ENCODE measurements around the gene KRT28. TPM values are rescaled to one million over a fixed set of nuclear protein-coding genes. Genes with fewer than 3 reads are reported as not detected.
"Not testable (repeated sequence)": the region's sequence is repeated elsewhere in the genome, so short reads cannot be mapped to it uniquely, and the experiment has no call there.

The KRT28 gene
- total and polyA plus RNA-seq, 4 donors = not detected

DNA sequence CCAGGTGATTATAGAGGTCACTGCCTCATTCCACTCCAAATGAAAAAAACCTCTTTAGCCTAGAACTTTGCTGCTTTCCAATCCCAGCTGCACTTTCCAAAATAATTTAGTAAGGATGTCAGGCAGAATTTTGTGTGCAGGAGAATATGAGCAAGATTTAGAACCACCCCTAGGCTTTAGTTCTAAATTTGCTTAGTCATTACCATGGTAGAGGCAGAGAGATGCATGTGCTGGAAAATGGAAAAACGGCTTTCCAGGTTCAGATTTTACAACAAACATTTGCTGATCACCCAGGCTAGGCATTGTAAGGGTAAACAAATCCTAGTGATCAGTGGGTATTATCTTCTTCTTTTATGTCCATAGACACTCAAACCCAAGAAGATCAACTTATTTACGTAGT is 34.1 kb downstream of the KRT28 start:
- peaks cover 2% of the 10 kb centered on the region for H3K27me3 ChIP-seq (ENCODE audit: control insufficient read depth, insufficient read depth, low read length)
- H3K9me3 ChIP-seq (ENCODE audit: control insufficient read depth, insufficient read depth, low read length) = peaks cover 3% of the 10 kb centered on the region
- no CpG with 5 or more reads among the region's 2 CpGs for WGBS (ENCODE audit: insufficient coverage)
- H3K27ac ChIP-seq (ENCODE audit: low read depth, low read length) = no peak overlapping the region
- H3K36me3 ChIP-seq (ENCODE audit: control insufficient read depth, insufficient read depth, low read length) = no peaks in the 10 kb centered on the region
- DNase-seq (ENCODE audit: low read depth in 4 of 6, low spot score in 6 of 6) = no peak
- no peaks in the 10 kb centered on the region for H3K4me1 ChIP-seq (ENCODE audit: control insufficient read depth, insufficient read depth, low read length)
- no peak overlapping the region for H3K4me3 ChIP-seq (ENCODE audit: low read depth, low read length)

GRCh38 chr17:40763752-40764151 is 36.0 kb downstream of the KRT28 start:
- DNase-seq (ENCODE audit: low read depth in 4 of 6, low spot score in 6 of 6) = no peak
- WGBS (ENCODE audit: insufficient coverage) = no CpG with 5 or more reads among the region's 1 CpG
- Histone ChIP-seq H3K9me3 (ENCODE audit: control insufficient read depth, insufficient read depth, low read length) (peaks cover 9% of the 10 kb centered on the region), H3K4me1 (ENCODE audit: control insufficient read depth, insufficient read depth, low read length) (no peaks in the 10 kb centered on the region), H3K27me3 (ENCODE audit: control insufficient read depth, insufficient read depth, low read length) (no peaks in the 10 kb centered on the region), H3K4me3 (ENCODE audit: low read depth, low read length) (no peak overlapping the region), H3K36me3 (ENCODE audit: control insufficient read depth, insufficient read depth, low read length) (no peaks in the 10 kb centered on the region), H3K27ac (ENCODE audit: low read depth, low read length) (no peak overlapping the region)

- Histone ChIP-seq H3K9me3 (ENCODE audit: control insufficient read depth, insufficient read depth, low read length) (peaks cover 9% of the 10 kb centered on the region), H3K36me3 (ENCODE audit: control insufficient read depth, insufficient read depth, low read length) (no peaks in the 10 kb centered on the region), H3K27me3 (ENCODE audit: control insufficient read depth, insufficient read depth, low read length) (no peaks in the 10 kb centered on the region), H3K4me1 (ENCODE audit: control insufficient read depth, insufficient read depth, low read length) (no peaks in the 10 kb centered on the region), H3K4me3 (ENCODE audit: low read depth, low read length) (no peak overlapping the region), H3K27ac (ENCODE audit: low read depth, low read length) (no peak overlapping the region)
- DNase-seq (ENCODE audit: low read depth in 4 of 6, low spot score in 6 of 6) = no peak
- WGBS (ENCODE audit: insufficient coverage) = no CpG with 5 or more reads among the region's 1 CpG
These were observed 39.4 kb downstream of the KRT28 start for GRCh38 chr17:40760105-40761016.

DNA sequence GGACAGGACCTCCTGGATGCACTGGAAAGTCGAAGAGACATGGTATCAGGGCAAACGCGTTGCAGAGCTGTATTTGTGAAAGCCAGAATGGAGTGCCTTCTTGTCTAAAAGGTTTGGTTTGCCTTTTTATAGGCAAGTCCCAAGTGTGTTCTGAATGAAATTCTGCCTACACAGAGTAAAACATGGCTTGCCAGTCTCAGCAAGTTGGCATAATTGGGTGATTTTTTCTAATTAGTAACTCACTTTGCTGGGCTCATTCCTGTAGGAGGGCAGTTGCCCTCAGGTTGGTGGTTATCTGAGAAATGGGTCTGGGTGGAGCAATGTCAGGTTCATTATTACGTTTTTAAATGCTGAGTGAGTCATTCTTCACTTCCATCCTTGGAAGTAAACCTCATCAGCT is 44.5 kb downstream of the KRT28 start, which contains the start of gene KRT25:
KRT25 (minus strand) TSS at position 101 of the 400 bp plus-strand sequence; CDS start at position 41, 60 bp downstream.
- WGBS (ENCODE audit: insufficient coverage) = 90% methylated on average over 3 of the region's 4 CpGs
- H3K4me3 ChIP-seq (ENCODE audit: low read depth, low read length) = no peak within 1 kb of the TSS
- no peak within 1 kb of the TSS for H3K27ac ChIP-seq (ENCODE audit: low read depth, low read length)
- H3K36me3 ChIP-seq (ENCODE audit: control insufficient read depth, insufficient read depth, low read length) = no peaks in the 10 kb centered on the region
- no peaks in the 10 kb centered on the region for H3K27me3 ChIP-seq (ENCODE audit: control insufficient read depth, insufficient read depth, low read length)
- peaks cover 2% of the 10 kb centered on the region for H3K9me3 ChIP-seq (ENCODE audit: control insufficient read depth, insufficient read depth, low read length)
- DNase-seq (ENCODE audit: low read depth in 4 of 6, low spot score in 6 of 6) = peak in 1 of 6 donors; percentile 5
- no peaks in the 10 kb centered on the region for H3K4me1 ChIP-seq (ENCODE audit: control insufficient read depth, insufficient read depth, low read length)

DNA sequence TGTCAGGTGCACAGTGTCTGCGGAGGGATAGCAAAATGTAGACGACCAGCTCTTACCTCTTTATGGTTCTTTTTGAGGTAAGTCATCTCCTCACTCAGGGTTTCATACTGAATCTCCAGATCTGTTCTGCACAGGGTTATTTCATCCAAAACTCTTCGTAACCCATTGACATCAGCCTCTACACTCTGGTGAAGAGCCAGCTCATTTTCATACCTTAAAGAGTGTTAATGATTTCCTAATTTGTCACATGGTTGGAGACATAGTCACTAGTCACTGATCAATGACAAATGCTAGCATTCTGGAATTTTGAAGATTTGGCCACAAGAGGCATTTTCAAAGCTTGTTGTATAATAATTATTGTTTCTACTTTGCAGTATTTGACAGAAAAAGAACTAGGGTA is 46.0 kb downstream of the KRT28 start:
- H3K27ac ChIP-seq (ENCODE audit: low read depth, low read length) = no peak overlapping the region
- H3K27me3 ChIP-seq (ENCODE audit: control insufficient read depth, insufficient read depth, low read length) = no peaks in the 10 kb centered on the region
- H3K4me3 ChIP-seq (ENCODE audit: low read depth, low read length) = no peak overlapping the region
- no peaks in the 10 kb centered on the region for H3K36me3 ChIP-seq (ENCODE audit: control insufficient read depth, insufficient read depth, low read length)
- no peaks in the 10 kb centered on the region for H3K4me1 ChIP-seq (ENCODE audit: control insufficient read depth, insufficient read depth, low read length)
- no CpG with 5 or more reads among the region's 3 CpGs for WGBS (ENCODE audit: insufficient coverage)
- no peaks in the 10 kb centered on the region for H3K9me3 ChIP-seq (ENCODE audit: control insufficient read depth, insufficient read depth, low read length)
- no peak for DNase-seq (ENCODE audit: low read depth in 4 of 6, low spot score in 6 of 6)

DNA sequence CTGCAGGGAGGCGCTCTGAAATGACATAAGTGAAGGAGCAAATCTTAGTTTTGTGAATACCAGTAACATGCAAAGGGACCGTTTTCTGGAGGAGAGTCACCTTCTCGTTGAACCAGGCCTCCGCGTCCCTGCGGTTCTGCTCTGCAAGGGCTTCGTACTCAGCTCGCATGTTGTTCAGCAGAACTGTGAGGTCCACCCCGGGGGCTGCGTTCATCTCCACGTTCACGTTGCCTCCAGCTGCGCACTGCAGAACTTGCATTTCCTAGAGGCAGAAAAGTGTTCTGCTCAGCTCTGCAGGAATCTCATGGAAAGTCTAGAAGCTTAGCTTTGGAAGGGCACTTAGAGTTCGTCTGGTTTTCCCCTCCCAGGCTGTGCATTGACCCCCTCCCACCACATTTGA is 48.7 kb downstream of the KRT28 start:
- H3K4me1 ChIP-seq (ENCODE audit: control insufficient read depth, insufficient read depth, low read length) = no peaks in the 10 kb centered on the region
- no peaks in the 10 kb centered on the region for H3K36me3 ChIP-seq (ENCODE audit: control insufficient read depth, insufficient read depth, low read length)
- 80% methylated on average over 13 of the region's 14 CpGs for WGBS (ENCODE audit: insufficient coverage)
- no peaks in the 10 kb centered on the region for H3K27me3 ChIP-seq (ENCODE audit: control insufficient read depth, insufficient read depth, low read length)
- DNase-seq (ENCODE audit: low read depth in 4 of 6, low spot score in 6 of 6) = no peak
- H3K9me3 ChIP-seq (ENCODE audit: control insufficient read depth, insufficient read depth, low read length) = no peaks in the 10 kb centered on the region
- no peak overlapping the region for H3K27ac ChIP-seq (ENCODE audit: low read depth, low read length)
- H3K4me3 ChIP-seq (ENCODE audit: low read depth, low read length) = no peak overlapping the region

DNA sequence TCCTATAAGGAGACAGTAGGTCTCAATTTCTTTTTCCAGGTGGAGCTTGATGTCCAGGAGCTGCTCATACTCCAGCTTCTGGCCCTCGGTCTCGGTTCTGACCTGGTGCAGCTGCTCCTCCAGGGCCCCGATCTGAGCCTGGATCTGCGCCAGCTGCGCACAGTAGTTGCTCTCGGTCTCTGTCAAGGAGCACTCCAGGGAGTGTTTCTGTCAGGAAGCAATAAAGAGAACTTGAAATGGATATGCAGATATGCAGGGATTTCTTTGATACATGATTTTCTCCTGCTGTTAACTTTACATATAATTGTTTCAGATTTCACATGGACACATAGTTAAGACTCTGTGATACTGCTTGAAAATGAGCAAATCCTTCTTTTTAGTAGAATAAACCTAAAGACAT is 49.4 kb downstream of the KRT28 start:
- no peak overlapping the region for H3K4me3 ChIP-seq (ENCODE audit: low read depth, low read length)
- no CpG with 5 or more reads among the region's 6 CpGs for WGBS (ENCODE audit: insufficient coverage)
- no peaks in the 10 kb centered on the region for H3K4me1 ChIP-seq (ENCODE audit: control insufficient read depth, insufficient read depth, low read length)
- H3K27me3 ChIP-seq (ENCODE audit: control insufficient read depth, insufficient read depth, low read length) = no peaks in the 10 kb centered on the region
- no peaks in the 10 kb centered on the region for H3K36me3 ChIP-seq (ENCODE audit: control insufficient read depth, insufficient read depth, low read length)
- no peak for DNase-seq (ENCODE audit: low read depth in 4 of 6, low spot score in 6 of 6)
- H3K9me3 ChIP-seq (ENCODE audit: control insufficient read depth, insufficient read depth, low read length) = no peaks in the 10 kb centered on the region
- no peak overlapping the region for H3K27ac ChIP-seq (ENCODE audit: low read depth, low read length)

DNA sequence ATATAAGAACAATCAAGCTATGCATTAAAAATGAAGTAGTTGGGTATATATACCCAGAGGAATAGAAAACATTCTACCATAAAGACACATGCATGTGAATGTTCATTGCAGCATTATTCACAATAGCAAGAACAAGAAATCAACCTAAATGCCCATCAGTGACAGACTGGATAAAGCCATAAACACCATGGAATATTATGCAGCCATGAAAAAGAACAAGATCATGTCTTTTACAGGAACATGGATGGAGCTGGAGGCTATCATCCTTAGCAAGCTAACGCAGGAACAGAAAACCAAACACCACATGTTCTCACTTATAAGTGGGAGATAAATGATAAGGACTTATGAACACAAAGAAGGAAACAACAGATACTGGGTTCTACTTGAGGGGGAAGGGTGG is 51.1 kb downstream of the KRT28 start:
- not testable (repeated sequence) for H3K36me3 ChIP-seq (ENCODE audit: control insufficient read depth, insufficient read depth, low read length); H3K9me3 ChIP-seq (ENCODE audit: control insufficient read depth, insufficient read depth, low read length); H3K27ac ChIP-seq (ENCODE audit: low read depth, low read length); H3K27me3 ChIP-seq (ENCODE audit: control insufficient read depth, insufficient read depth, low read length); H3K4me3 ChIP-seq (ENCODE audit: low read depth, low read length); DNase-seq (ENCODE audit: low read depth in 4 of 6, low spot score in 6 of 6); H3K4me1 ChIP-seq (ENCODE audit: control insufficient read depth, insufficient read depth, low read length)
- WGBS (ENCODE audit: insufficient coverage) = no CpG with 5 or more reads among the region's 1 CpG

Measured in spinal cord (tissue), 10 donors.